HEK293 (cell line): ENCODE data around the gene PGM1.

ENCODE experiments used
- CTCF ChIP-seq: fragments of 450-650 bp; formaldehyde crosslinking; IDR thresholded peaks from 2 replicates; pipeline ENCODE4 v1.5.1; 2016; ENCODE audit warnings: missing biosample characterization, missing genetic modification characterization
- OVOL3 ChIP-seq: fragments of 450-650 bp; formaldehyde crosslinking; IDR thresholded peaks from 2 replicates; pipeline ENCODE4 v1.5.1; 2016; ENCODE audit warnings: missing biosample characterization, missing genetic modification characterization
- TSHZ1 ChIP-seq: fragments of 450-650 bp; formaldehyde crosslinking; IDR thresholded peaks from 2 replicates; pipeline ENCODE4 v1.5.1; 2016; ENCODE audit warnings: missing biosample characterization, missing genetic modification characterization, borderline replicate concordance
- YY1 ChIP-seq: fragments of 450-650 bp; formaldehyde crosslinking; IDR thresholded peaks from 2 replicates; pipeline ENCODE4 v1.5.1; 2018; ENCODE audit warnings: missing biosample characterization, missing genetic modification characterization
- ZBTB21 ChIP-seq: fragments of 450-650 bp; formaldehyde crosslinking; IDR thresholded peaks from 2 replicates; pipeline ENCODE4 v1.5.1; 2017; ENCODE audit warnings: missing biosample characterization, missing genetic modification characterization
- ZNF169 ChIP-seq: fragments of 450-650 bp; formaldehyde crosslinking; IDR thresholded peaks from 2 replicates; pipeline ENCODE4 v1.5.1; 2016; ENCODE audit warnings: missing biosample characterization, missing genetic modification characterization
- ZNF23 ChIP-seq: fragments of 450-650 bp; formaldehyde crosslinking; IDR thresholded peaks from 2 replicates; pipeline ENCODE4 v1.5.1; 2016; ENCODE audit warnings: missing biosample characterization, missing genetic modification characterization, borderline replicate concordance
- ZNF274 ChIP-seq, 2 experiments: fragments of 200-500 bp in 1 of 2; fragments of 450-650 bp in 1 of 2; sonication (Bioruptor generic) in 1 of 2; formaldehyde crosslinking in 1 of 2; IDR thresholded peaks; 2 replicates each; pipeline versions ENCODE4 v1.5.1 to v1.6.1; 2014 to 2016; ENCODE audit warnings: borderline replicate concordance in 1 of 2, inconsistent platforms in 1 of 2, low read length in 1 of 2, missing biosample characterization in 1 of 2, missing genetic modification characterization in 1 of 2
- ZNF341 ChIP-seq: fragments of 450-650 bp; formaldehyde crosslinking; IDR thresholded peaks from 2 replicates; pipeline ENCODE4; 2016; ENCODE audit warnings: low read depth, missing biosample characterization, missing genetic modification characterization
- ZNF596 ChIP-seq: fragments of 450-650 bp; IDR thresholded peaks from 2 replicates; pipeline ENCODE4 v1.5.0; 2018; ENCODE audit warnings: missing biosample characterization, mild to moderate bottlenecking, missing genetic modification characterization, moderate library complexity
- ZNF645 ChIP-seq: fragments of 450-650 bp; formaldehyde crosslinking; IDR thresholded peaks from 2 replicates; pipeline ENCODE4; 2016; ENCODE audit warnings: missing biosample characterization, missing genetic modification characterization
- TF ChIP-seq, protein P1 (sequence below): fragments of 450-650 bp; formaldehyde crosslinking; IDR thresholded peaks from 2 replicates; pipeline ENCODE4 v1.5.1; 2016; ENCODE audit warnings: missing biosample characterization, missing genetic modification characterization, low read depth
- TF ChIP-seq, protein P2 (sequence below): sonication (generic); formaldehyde crosslinking; IDR thresholded peaks from 2 replicates; pipeline ENCODE4 v1.8.1; 2022; ENCODE audit warnings: mild to moderate bottlenecking, moderate library complexity, missing genetic modification reagents

DNA sequence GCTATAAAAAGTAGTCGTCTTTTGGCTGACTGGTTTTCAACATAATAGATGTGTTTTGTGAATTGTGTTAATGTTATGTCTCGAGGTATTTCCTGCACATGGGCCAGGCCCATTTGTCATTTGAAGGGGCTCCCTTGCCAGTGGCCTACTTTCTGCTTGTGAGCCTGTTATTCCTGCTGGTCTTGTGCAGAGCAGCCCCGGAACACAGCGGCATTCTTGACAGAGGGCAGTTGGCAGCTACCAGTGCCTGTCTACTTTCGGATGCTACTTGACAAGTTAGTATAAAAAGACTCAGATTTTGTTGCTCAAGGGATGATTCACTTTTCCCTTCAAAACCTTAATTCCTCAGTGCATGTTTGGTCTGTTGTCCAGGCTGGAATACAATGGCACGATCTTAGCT lies 28.5 kb downstream of the PGM1 start:
- no peak for TF ChIP-seq YY1
- no peak for TF ChIP-seq ZNF23
- TF ChIP-seq TSHZ1 (tag by site-specific recombination), result no peak
- no peak for TF ChIP-seq CTCF (tag by site-specific recombination)
- TF ChIP-seq ZNF341 (tag by site-specific recombination), result no peak
- TF ChIP-seq OVOL3 (tag by site-specific recombination), result no peak
- TF ChIP-seq, protein P1, sequence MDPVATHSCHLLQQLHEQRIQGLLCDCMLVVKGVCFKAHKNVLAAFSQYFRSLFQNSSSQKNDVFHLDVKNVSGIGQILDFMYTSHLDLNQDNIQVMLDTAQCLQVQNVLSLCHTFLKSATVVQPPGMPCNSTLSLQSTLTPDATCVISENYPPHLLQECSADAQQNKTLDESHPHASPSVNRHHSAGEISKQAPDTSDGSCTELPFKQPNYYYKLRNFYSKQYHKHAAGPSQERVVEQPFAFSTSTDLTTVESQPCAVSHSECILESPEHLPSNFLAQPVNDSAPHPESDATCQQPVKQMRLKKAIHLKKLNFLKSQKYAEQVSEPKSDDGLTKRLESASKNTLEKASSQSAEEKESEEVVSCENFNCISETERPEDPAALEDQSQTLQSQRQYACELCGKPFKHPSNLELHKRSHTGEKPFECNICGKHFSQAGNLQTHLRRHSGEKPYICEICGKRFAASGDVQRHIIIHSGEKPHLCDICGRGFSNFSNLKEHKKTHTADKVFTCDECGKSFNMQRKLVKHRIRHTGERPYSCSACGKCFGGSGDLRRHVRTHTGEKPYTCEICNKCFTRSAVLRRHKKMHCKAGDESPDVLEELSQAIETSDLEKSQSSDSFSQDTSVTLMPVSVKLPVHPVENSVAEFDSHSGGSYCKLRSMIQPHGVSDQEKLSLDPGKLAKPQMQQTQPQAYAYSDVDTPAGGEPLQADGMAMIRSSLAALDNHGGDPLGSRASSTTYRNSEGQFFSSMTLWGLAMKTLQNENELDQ (tag by site-specific recombination), result no peak
- TF ChIP-seq ZNF645 (tag by site-specific recombination), result no peak
- no peak for TF ChIP-seq ZNF596
- TF ChIP-seq, protein P2, sequence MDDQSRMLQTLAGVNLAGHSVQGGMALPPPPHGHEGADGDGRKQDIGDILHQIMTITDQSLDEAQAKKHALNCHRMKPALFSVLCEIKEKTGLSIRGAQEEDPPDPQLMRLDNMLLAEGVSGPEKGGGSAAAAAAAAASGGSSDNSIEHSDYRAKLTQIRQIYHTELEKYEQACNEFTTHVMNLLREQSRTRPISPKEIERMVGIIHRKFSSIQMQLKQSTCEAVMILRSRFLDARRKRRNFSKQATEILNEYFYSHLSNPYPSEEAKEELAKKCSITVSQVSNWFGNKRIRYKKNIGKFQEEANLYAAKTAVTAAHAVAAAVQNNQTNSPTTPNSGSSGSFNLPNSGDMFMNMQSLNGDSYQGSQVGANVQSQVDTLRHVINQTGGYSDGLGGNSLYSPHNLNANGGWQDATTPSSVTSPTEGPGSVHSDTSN, result no peak
- no peak for TF ChIP-seq ZBTB21 (tag by site-specific recombination)
- TF ChIP-seq ZNF274 (IDR thresholded peaks at IDR 0.05; ENCODE audit: low read length), result no peak
- TF ChIP-seq ZNF274 (tag by site-specific recombination; IDR thresholded peaks at IDR 0.05; ENCODE audit: borderline replicate concordance), result no peak
- no peak for TF ChIP-seq ZNF169 (tag by site-specific recombination)
